HG03460 (cell line): ENCODE data around the gene SPARC.
A peak's percentile ranks its signal among the peaks of the same experiment; 100 is the strongest.
"Not testable (repeated sequence)": the region's sequence is repeated elsewhere in the genome, so short reads cannot be mapped to it uniquely, and the experiment has no call there.

ENCODE experiments used
- ATAC-seq: cut with Tn5 transposase; IDR thresholded peaks from one replicate; pipeline ENCODE4 v1.9.1; 2021; ENCODE audit not compliant: unreplicated experiment

Gene SPARC

GRCh38 chr5:151700820-151701219 lies 14.1 kb upstream of the SPARC start:
- peak; percentile 49 for ATAC-seq

- ATAC-seq = no peak
These were observed 13.6 kb upstream of the SPARC start for GRCh38 chr5:151700296-151700695.

GRCh38 chr5:151699071-151699901 lies 12.6 kb upstream of the SPARC start:
- no peak for ATAC-seq

- ATAC-seq = not testable (repeated sequence)
These were observed 11.4 kb upstream of the SPARC start for GRCh38 chr5:151698081-151698480.

- no peak for ATAC-seq
These were observed 10.7 kb upstream of the SPARC start for GRCh38 chr5:151697452-151697851.

- no peak for ATAC-seq
These were observed 9.9 kb upstream of the SPARC start for GRCh38 chr5:151696470-151697061.

GRCh38 chr5:151695464-151695863 lies 8.7 kb upstream of the SPARC start:
- ATAC-seq = no peak

- no peak for ATAC-seq
These were observed 7.3 kb upstream of the SPARC start for GRCh38 chr5:151694035-151694485.

- no peak for ATAC-seq
These were observed 5.6 kb upstream of the SPARC start for GRCh38 chr5:151692312-151692711.

GRCh38 chr5:151691706-151692105 lies 5.0 kb upstream of the SPARC start:
- no peak for ATAC-seq

- ATAC-seq = not testable (repeated sequence)
These were observed 2.9 kb upstream of the SPARC start for GRCh38 chr5:151689591-151689990.

GRCh38 chr5:151688436-151688835 lies 1.7 kb upstream of the SPARC start:
- no peak for ATAC-seq

- ATAC-seq = no peak
These were observed 704 bp downstream of the SPARC start for GRCh38 chr5:151685749-151686673.

- ATAC-seq = no peak
These were observed 1.9 kb downstream of the SPARC start for GRCh38 chr5:151684690-151685361.

GRCh38 chr5:151683986-151684588 lies 2.6 kb downstream of the SPARC start:
- no peak for ATAC-seq

GRCh38 chr5:151683444-151683843 lies 3.3 kb downstream of the SPARC start:
- no peak for ATAC-seq

- no peak for ATAC-seq
These were observed 3.9 kb downstream of the SPARC start for GRCh38 chr5:151682751-151683331.

GRCh38 chr5:151682240-151682639 lies 4.5 kb downstream of the SPARC start:
- no peak for ATAC-seq

GRCh38 chr5:151680944-151681427 lies 5.7 kb downstream of the SPARC start:
- ATAC-seq = no peak

- ATAC-seq = not testable (repeated sequence)
These were observed 6.6 kb downstream of the SPARC start for GRCh38 chr5:151680156-151680505.
